Activated naive CD4-positive, alpha-beta T cell treated with anti-CD3 and anti-CD28 coated beads, Interleukin-2, amount 50 U/mL, for 16 hours (primary cell): ENCODE measurements around the gene TP53I13.
A peak's percentile ranks its signal among the peaks of the same experiment; 100 is the strongest.

Experiments
- DNase-seq: peaks from one replicate; pipeline ENCODE4 v3.0.0-alpha.2; 2020

TP53I13 gene

DNA sequence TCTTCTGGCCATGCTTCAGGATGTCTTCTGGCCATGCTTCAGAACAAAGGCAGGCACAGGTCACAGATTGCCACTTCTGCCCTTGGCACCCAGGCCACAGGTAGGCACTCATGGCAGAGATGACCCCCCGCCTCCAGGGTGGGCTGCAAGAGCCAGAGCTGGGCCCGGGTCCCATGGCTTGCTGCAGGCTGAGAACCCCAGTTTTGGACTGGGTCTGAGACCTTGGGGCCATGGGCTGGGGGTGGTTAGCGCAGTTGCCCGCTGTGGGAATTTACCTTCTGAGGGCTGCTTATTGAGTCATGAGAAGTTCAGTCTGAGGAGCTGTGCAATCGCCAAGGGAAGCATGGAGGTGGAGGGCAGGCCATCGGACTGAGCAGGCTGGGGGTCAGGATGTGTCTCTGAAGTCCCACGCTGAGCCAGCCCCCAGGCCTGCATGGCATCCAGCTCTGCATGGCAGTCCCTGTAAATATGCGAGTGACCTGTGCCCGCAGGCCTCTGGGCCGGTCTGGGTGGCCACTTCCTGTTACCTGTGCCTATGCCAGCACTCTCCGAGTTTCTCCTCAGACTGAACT is 26.1 kb downstream of the TP53I13 start:
- DNase-seq, result peak; percentile 11

DNA sequence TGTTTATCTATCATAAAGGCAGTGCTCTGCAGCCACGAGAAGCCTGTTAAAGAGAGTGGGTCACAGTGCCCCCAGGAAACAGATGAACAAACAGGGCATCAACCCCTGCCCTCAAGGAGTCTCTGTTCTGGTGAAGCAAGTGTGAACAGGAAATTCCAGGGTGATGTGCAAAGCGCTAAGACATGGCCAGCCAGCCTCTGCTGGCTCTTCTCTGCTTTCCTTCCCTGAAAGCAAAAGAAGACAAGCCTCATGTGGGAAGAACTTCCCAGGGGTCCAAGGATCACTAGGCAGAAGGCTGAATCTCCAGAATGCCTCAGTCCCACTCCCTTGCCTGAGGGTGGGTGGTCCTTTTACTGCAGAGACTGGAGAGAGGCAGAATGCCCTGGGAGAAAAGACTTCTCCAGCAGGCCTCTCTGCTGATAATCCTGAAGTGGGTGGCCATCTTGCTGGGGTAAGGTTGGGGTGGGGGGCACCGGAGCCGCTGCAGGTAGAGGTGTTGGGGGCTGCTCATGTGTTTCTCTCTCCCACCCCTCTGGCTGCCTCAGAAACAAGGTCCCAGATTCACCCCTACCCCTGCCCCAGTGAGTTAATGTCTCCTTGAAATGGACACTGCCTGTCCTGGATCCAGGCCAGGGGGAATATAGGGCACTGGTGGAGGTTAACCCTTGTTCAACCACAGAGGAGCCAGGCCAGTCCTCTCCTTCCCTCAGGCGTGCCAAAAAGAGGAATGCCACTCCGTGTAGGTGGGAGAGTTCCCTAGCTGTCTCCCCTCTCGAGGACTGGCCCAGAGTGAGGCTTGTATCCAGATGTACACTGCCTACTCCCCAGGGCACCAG is 26.8 kb downstream of the TP53I13 start:
- DNase-seq, result no peak

DNA sequence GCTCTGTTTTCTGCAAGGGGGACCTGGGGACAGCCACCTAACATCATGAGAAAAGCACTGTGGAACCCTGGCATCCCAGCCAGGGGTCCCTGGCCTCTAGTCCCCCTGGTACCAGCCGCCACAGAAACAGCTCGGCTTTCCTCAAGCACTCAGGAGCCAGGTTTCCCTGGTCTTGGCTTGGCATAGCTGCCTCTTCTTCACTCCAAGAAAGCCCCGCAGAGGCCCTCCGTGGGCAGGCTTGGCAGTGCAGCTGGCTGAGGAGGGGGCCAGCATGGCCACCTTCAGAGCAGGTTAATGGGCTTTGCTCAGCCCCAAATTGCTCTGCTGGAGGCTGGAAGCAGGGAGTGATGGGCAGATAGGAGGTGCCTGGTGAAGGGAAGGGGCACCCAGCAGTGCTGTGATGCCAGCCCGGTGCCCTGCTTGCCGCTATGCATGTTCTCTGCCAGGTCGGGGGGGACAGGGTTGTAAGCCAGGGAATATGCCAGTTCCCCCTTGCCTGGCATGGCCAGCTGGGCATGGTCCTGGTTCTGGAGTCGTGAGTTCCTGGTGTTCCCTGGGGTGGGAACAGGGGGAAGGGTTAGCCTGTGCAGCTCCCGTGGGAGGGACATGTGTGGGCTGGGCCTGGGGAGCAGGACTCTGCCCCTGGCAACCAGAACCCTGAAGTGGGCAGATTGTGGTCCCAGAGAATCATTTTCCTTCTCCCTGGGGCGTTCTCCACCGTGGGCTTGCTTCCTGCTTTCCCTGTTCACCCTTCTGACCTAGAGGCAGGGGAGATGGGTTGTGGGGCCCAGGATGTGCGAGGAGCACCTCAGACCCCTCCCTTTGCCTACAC is 27.7 kb downstream of the TP53I13 start:
- no peak for DNase-seq

DNA sequence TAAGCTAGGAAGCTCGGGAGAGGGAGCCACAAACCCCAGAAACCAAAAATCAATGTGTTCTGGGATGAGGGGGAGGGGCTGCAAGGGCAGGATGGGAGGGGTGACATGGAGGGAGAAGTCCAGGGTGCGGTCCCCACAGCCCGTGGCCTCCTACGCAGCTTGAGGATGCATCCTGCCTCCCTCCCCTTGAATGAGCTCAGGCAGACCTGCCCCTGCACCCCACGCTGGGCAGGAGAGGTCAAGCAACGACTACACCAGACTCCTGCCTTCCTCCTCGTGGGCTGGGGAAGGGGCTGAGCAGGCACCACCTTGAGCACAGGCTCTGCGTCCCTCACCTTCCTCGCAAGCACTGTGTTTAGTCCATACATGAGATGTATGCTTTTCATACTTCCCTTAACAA is 28.3 kb downstream of the TP53I13 start:
- no peak for DNase-seq

DNA sequence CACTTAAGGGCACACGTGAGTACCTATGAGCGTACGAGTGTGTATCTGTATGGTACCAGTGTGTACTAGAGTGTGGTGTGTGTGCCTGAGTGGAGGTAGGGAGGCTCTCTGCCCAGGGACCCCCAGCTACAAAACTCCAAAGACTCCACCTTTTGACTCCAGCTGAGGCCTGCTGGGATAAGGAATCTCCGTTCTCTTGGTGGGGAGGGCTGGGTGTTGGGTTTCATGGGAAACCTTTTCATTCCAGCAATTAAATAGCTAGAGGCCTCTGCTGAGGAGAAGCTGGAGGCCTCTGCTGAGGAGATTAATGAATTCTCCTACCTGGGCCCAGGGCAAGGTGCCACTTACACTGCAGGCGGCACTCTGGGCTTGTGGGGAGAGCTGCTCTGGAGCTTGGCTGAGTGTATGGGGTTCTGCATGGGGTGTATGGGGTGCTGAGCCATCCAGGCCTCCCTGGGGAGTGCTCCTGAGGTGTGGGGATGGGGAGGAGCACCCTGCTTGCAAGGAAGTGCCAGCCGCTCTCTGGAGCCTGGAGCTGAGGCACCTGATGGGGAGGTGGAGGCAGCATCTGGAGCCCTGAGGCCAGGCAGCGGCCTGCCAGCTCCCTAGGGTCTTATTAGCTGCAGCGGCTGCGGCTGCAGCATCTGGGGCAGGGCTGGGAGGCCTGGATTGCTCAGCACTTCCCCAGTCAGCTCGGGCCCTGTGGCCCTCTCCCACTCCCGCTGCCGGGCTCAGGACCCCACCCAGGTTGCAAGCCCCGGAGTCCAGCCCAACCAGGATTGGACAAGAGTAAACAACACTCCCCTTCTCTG is 29.1 kb downstream of the TP53I13 start:
- DNase-seq, result no peak

DNA sequence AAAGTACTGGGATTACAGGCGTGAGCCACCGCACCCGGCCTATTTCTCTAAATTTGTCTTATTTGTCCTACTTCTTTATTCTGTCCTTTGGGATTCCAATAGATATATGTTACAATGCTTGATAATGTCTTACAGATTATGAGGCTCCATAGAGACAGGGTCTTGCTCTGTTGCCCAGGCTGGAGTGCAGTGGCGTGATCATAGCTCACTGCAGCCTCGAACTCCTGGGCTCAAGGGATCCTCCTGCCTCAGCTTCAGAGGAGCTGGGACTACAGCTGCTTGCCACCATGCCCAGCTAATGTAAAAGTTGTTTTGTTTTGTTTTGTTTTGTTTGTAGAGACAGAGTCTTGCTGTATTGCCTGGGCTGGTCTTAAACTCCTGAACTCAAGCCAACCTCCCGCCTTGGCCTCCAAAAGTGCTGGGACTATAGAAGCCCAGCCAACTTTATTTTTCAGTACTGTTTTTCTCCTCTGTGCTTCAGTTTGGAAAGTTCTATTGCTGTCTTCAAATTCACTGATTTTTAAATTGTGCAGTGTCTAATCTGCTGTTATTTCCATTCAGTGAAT is 34.7 kb downstream of the TP53I13 start:
- no peak for DNase-seq

DNA sequence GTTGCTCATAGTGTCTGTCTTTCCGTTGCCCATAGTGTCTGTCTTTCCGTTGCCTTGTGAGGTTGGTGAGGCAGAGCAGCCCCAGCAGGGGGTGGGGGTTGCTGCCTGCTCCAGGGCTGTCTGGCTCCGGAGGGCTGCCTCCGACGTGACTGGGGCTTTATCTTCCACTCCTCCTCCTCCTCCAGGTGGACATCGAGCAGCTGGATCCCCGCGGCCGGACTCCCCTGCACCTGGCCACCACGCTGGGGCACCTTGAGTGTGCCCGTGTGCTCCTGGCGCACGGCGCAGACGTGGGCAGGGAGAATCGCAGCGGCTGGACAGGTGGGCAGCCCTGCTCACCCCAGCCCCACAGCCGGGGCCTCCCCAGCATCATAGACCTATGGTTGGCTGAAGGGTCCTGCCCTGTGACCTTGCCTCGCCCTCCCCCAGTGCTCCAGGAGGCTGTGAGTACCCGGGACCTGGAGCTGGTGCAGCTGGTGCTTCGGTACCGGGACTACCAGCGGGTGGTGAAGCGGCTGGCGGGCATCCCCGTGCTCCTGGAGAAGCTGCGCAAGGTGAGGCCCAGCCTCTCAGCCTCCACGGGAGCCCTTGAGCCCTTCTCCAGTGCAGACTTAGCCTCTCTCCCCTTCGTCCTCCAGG is 39.2 kb downstream of the TP53I13 start:
- no peak for DNase-seq

DNA sequence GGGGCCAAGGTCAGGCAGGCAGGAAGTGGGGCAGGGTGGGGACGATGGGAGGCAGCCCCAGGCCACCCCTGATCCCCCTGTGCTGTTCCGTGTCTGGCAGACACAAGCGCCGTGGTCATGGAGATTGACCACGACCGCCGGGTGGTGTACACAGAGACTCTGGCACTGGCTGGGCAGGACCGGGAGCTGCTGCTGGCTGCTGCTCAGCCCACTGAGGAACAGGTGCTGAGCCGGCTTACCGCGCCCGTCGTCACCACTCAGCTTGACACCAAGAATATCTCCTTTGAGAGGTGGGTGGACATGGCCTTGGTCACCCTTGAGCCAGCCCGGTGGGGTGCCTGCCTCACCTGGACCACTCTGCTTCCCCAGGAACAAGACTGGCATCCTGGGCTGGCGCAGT is 40.5 kb downstream of the TP53I13 start:
- no peak for DNase-seq

DNA sequence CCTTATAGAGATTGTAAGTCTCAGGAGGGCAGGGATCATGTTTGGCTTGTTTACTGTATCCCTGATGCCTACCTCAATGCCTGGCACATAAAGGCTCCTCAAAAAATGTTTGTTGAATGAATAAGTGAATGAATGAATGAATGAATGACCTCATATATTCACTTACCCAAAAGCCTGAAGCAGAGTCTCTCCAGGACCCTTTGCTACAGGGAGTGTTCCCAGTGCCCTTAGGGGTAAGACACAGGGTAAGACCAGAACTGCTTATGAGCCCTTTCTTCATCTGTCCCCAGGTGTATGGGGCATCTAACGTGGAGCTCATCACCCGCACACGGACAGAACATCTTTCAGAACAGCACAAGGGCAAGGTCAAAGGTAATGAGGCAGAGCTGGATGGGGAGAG is 41.9 kb downstream of the TP53I13 start:
- no peak for DNase-seq

DNA sequence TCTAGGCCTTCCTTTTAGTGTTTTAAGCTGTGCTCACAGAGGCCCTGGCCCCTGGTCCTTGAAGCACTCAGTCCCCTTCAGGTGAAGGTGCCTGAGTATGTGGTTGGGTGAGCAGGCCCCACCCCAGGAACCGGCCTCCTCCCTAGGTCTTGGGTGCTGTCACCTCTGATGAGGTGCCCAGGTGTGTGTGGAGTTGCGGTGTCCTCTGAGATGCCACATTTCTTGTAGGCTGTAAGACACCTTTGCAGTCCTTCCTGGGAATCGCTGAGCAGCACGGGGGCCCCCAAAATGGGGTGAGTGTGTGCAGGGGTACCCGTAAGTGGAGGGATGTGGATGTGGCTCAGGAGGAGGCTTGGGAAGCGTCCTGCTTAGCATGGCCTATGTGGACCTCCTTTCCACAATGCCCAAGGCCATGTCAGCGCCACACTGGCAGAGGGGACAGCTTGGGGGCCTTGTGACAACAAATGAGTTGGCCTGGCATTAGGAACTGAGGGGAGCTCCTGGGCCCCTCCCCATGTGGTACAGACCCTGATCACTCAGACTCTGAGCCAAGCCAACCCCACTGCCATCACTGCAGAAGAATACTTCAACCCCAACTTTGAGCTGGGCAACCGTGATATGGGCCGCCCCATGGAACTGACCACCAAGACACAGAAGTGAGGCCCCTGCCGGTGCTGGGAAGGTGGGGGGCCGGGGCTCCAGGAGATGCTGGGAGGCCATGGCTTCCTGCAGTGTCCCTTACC is 43.0 kb downstream of the TP53I13 start:
- no peak for DNase-seq

DNA sequence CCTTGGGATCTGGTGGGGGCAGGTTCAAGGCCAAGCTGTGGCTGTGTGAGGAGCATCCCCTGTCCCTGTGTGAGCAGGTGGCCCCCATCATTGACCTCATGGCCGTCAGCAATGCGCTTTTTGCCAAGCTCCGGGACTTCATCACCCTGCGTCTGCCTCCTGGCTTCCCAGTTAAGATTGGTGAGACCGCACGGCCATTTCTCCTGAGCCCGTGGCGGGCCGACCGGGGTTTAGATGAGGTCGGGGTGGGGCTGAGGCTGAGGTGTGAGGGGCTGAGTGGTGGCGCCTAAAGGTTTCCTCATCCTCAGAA is 43.5 kb downstream of the TP53I13 start:
- DNase-seq, result no peak

DNA sequence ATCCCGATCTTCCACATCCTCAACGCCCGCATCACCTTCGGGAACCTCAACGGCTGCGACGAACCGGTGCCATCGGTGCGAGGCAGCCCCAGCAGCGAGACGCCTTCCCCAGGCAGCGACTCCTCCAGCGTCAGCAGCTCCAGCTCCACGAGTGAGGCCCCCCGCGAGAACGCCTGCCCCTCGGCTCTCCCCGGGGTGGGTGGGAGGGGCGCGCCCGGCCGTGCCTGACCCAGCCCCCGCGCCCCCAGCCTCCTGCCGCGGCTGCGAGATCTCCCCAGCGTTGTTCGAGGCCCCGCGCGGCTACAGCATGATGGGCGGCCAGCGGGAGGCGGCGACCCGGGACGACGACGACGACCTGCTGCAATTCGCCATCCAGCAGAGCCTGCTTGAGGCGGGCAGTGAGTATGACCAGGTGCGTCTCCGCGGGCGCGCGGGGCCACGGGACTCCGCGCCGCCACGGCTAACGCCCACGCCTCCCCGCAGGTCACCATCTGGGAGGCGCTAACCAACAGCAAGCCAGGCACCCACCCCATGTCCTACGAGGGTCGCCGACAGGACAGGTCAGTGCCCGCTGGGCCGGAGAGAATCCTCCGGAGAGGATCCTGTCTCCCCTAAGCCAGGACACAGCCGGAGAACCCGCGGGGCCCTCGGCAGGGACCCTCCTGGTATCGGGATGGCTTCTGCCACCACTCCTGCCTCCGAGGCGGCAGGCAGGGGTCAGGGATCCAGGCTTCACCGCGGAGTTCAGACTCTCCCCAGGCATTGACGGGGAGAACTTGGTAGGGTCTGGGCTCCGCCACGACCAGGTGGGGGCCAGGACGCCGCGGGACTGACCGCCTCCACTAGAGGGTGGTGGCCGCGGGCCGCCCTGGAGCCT is 44.1 kb downstream of the TP53I13 start:
- no peak for DNase-seq

DNA sequence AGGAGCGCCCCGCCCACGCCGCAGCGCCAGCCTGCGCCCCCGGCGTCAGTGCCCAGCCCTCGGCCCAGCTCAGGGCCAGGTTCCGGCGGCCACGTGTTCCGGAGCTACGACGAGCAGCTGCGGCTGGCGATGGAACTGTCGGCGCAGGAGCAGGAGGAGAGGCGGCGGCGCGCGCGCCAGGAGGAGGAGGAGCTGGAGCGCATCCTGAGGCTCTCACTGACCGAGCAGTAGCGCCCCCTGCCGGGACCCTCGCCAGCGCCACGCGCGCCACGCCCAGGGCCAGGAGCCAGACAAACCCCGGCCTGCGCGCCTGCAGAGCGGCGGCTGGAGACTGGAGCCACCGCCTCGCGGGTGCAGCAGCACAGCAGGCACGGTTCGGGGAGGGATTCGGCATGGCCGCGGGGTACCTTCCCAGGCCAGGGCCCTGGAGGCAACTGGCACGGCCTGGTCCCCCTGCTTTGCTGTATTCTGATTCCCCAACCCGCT is 44.9 kb downstream of the TP53I13 start:
- peak; percentile 94 for DNase-seq

DNA sequence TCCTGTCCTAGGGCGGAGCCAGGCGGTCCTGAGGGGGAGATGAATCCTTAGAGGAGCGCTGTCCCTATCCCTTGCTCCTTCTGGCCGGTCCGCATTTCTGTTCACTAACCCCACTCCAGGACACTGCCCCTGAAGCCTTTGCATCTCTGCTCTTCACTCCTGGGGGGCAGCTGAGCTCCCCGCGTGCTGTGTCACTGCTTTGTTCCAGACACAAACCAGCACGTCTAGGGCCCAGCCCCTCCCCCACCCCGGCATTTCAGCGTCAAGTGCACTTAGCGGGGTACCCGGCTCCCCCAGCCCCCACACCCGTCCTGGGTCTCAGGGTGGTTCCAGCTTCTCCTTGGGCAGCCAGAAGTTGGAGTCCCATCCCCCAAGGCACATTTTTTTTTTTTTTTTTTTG is 45.4 kb downstream of the TP53I13 start:
- DNase-seq, result no peak

DNA sequence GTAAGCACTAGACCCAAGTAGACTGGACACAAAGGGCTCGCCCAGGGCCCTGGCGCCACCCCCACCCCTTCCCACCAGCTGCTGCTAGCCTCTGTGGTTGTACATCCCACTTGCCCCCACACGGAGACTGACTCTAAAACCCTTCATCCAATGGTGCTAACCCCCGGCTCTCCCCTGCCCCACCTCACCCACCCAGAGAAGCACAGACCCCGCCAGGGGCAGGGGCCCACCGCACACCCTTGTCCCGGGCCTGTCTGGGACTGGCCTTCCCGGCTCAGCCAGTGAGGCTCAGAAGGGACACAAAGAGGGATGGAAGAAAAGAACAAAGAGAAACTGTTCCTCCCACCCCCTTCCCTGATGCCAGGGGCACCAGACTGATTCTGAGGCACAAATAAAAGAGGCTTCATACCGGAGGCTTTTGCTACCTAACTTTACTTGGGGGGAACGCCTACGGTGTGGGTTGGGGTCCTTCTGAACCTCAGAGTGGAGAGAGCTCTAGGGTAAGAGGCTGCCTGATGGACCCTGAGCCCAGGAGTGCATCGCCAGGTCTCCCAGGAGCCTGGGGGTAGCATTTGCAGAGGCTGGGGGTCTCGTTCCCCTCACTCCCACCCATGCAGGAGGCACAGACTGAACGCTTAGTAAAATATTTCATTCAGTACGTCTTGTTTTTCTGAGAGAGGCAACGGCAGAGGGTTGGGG is 46.0 kb downstream of the TP53I13 start:
- DNase-seq, result no peak

DNA sequence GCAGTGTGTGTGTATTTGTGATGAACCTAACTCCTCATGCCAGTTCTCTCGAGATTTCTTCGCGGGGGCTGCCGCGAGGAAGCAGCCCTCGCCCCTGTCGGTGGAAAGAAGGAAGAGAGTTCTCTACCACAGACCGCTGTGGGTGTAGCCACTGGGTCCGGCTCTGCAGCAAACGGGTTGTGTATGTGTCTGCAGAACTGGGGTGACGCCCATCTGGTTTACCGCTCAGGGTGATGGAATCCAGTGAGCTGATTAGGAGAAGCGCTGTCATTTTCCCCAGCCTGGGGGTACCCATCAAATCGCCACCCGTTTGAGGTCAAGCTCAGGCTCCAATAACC is 46.5 kb downstream of the TP53I13 start:
- peak; percentile 45 for DNase-seq

DNA sequence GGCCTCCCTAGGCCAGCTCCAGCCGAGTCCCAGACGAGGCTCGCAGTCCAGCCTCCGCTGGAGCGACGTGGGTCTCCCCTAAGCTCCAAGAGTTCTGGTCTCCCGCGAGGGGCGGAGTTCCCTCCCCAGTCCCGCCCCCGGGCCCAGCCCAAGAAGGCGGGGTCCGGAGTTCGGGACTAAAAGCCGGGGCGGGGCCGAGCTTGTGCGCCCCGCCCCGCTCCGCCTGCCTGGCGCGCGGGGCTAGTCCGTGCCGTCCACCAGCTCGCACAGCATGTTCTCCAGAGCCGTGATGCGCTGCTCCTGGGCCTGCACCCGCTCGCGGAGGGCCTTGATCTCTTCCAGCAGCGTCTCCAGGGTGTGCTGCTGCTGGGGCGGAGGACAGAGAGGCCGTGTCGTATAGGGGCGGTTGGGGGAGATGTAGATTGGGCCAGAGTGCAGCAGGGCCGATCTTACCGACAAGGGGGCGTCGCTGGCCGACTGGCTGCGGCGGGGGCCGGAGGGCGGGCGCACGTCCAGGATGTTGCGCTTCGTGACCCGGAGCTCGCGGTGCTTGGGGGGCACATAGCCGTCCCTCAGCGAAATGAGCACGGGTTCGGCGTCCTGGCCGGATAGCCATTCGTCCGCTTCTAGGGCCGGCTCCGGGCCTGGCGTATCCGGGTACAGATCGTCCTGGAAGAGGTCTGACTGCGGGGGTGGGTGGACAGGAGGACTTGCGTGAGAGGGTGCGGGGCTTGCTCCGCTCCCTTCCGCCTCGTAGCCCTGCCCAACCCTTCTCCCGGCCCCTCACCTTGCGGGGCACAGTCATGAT is 47.2 kb downstream of the TP53I13 start:
- DNase-seq, result peak; percentile 84

DNA sequence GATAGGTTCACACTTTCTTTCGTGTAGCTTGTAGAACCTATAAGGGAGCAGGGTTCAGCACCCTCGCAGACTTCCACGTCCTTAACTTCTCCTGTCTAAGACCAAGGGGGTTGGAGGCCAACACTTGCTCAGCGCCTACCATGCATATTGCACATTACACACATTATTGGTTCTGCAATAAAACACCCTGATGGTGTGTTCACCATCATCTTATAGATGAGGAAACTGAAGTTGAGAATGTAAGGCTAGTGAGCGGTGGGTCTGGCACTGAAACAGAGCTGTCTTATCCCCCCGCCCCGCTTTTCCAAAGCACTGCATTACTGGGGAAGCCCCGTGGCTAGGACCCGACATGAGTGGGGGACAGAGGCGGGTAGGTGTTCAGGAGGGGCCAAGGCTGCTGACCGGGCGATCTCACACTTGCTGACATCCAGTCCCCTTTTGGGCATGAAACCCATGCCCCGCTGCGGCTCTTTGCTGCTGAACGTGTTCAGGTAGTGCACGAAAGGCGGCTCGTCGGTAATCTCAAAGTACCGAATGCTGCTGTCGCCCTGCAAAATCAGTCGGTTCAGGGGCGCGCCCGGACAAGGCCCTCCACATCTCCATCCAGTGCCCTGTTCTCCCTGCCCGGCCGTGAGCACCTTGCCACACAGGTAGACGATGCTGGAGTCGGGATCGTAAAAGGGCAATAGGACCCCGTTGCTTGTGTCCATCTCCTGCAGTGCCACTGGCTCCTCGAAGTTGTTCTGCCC is 48.0 kb downstream of the TP53I13 start:
- no peak for DNase-seq
